NK-92 treated with Interleukin-12 subunit alpha and Interleukin-12 subunit beta, amount 100 ng/mL, for 24 hours (cell line): ENCODE data around the gene SORT1.

ENCODE experiments used
- DNase-seq: peaks from one replicate; lab custom pipeline; 2025; lab: John Stamatoyannopoulos, UW

SORT1 gene

GRCh38 chr1:109259674-109260557 is 137.8 kb downstream of the SORT1 start:
- no peak for DNase-seq
